ENCODE data around the gene HGS.

Gene HGS

DNA sequence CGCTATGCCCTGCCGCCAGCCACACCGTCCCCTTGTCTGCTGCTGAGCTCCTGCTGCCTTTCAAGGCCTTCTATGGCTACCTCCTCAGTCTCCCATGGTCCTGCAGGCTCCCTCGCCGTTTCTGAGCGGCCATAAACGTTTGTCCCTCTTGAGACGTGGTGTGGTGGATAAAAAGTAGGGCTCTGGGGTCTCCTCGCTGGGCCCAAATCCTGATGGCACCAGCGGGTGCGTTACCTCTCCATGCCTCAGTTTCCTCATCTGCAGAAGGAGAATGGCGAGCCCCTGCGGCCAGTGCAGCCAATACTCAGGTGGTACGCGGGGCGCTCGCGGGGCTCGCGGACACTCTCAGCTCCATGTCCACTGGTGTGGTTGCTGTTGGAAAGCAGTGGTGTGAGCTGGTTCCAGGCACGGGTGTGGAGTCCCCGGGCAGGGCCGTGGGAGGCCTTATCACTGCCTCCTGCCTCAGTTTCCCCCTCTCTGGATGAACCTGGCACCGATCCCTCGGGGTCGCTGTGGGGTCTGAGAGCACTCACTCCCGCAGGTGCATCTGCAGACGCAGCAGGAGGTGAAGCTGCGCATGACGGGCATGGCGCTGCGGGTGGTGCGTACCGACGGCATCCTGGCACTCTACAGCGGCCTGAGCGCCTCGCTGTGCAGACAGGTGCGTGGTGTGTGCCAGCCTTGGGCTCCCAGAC, 30.7 kb downstream of the HGS start:
- Mint-ChIP-seq H3K9me3 (no peaks in the 10 kb centered on the region), H3K4me3 (no peak overlapping the region), H3K27ac (no peak overlapping the region), H3K27me3 (no peaks in the 10 kb centered on the region), H3K36me3 (peaks cover 2% of the 10 kb centered on the region), H3K4me1 (peaks cover 20% of the 10 kb centered on the region)
- no peak for ATAC-seq

DNA sequence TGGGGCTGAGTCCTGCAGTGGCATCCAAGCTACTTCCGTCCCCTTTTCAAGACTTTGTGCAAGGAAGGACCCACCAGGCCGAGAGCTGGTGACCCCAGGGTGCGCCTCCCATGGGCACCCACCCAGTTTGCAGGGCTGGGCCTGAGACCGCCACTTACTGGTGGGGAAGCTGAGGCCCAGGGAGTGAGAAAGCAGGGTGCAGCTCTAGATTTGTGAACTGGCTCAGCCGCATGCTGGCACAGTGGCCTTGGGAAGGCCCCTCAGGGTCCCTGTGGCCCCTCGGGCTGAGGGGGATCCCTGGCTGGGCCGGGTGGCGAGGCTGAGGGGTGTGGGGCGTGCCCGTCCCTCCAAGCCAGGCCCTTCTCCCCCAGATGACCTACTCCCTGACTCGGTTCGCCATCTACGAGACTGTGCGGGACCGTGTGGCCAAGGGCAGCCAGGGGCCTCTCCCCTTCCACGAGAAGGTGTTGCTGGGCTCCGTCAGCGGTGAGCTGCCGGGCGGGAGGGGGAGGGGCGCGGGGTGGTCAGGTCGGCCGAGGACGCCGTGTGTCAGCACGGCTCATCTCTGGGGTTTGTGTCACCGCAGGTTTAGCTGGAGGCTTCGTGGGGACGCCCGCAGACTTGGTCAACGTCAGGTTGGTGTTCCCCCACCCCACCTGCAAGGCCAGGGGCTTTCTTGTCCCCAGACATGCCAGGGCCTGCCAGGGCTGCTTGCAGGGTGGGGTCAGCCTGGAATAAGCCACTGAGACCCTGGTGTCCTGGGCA, 31.5 kb downstream of the HGS start:
- H3K36me3 Mint-ChIP-seq: peaks cover 8% of the 10 kb centered on the region
- H3K27me3 Mint-ChIP-seq: no peaks in the 10 kb centered on the region
- ATAC-seq: no peak
- peaks cover 18% of the 10 kb centered on the region for H3K4me1 Mint-ChIP-seq
- no peak overlapping the region for H3K4me3 Mint-ChIP-seq
- H3K9me3 Mint-ChIP-seq: no peaks in the 10 kb centered on the region
- H3K27ac Mint-ChIP-seq: no peak overlapping the region

DNA sequence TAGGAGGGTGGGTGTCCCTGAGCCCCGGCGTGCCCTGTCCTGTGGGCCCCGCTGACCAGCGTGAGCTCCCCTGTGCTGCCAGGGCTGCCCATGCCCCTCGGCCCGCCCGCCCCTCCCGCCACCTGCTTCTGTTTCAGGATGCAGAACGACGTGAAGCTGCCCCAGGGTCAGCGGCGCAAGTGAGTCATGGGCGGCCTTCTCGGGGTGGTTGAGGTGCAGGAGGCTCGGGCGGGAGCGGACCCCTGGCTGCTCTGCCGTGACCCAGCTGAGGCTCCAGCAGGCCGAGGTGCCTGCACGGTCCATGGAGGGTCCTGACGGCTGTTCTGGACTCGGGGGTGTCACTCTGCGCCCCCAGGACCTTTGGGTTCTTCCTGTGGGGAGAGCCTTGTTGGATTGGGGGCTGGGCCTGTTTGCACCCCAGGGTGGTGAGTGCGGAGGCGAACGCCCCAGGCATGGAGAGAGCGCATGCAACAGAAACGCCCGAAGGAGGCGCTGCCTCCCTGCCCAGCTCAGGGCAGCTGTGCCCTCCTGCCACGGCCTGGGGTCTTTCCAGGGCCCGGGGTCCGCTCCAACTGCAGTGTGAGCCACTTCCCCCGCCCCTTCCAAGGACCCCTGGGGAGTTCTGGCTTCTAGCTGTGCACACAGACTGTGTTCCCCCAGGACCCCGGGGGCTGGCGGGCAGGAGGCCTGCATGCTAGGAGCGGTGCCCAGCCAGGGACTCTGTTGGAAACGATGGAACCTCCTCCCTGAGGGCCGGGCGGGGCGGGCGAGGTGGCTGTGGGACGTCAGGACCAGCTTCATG, 32.3 kb downstream of the HGS start:
- Mint-ChIP-seq H3K27ac (no peak overlapping the region), H3K4me3 (no peak overlapping the region), H3K36me3 (peaks cover 8% of the 10 kb centered on the region), H3K9me3 (no peaks in the 10 kb centered on the region), H3K27me3 (no peaks in the 10 kb centered on the region), H3K4me1 (peaks cover 10% of the 10 kb centered on the region)
- no peak for ATAC-seq

DNA sequence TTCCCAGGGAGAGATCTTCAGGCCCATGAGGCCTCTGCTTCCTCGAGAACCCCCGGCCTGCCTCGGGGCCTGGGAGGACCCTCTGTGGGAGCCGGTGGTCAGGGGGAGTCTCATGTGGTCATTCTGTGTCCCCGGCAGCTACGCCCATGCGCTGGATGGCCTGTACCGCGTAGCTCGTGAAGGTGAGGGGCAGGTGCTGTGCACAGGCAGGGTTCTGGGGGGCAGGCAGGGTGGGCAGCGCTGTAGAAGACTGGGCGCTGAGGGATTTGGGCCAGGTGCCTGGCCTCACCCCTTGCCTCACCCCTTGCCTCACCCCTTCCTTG, 32.8 kb downstream of the HGS start:
- no peak for ATAC-seq
- H3K4me3 Mint-ChIP-seq: no peak overlapping the region
- H3K27me3 Mint-ChIP-seq: no peaks in the 10 kb centered on the region

DNA sequence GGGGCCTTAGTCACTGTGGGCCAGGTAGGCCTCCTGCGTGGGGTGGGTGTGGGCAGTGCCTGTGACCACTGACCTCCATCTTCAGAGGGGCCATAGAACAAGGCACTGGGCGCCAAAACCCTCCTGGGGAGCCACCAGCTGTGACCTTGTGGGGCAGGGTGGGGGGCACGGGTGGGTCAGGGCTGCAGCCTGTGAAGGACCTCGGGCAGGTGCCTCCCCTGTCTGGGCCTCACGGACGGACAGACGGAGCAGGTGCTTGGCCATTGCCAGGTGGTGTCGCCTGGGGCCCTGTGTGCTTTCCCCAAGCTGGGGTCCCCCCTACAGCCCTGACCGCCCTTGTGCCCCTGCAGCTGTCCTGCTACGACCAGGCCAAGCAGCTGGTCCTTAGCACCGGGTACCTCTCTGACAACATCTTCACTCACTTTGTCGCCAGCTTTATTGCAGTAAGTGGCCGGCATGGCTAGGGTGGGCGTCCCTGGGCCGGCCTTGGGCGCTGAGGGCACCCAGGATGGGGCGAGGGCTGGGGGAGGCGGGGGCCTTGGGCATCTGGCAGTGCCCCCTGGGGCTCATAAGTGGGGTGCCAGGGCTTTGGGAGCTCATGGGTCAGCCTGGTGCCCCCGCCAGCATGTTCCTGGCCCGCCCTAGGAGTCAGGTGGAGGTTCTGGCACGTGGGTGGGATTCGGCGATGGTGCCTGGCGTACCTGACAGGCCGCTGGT, 33.4 kb downstream of the HGS start:
- no peaks in the 10 kb centered on the region for H3K27me3 Mint-ChIP-seq
- H3K4me1 Mint-ChIP-seq: peaks cover 8% of the 10 kb centered on the region
- peaks cover 8% of the 10 kb centered on the region for H3K36me3 Mint-ChIP-seq
- no peak for ATAC-seq
- no peaks in the 10 kb centered on the region for H3K9me3 Mint-ChIP-seq
- H3K27ac Mint-ChIP-seq: no peak overlapping the region
- H3K4me3 Mint-ChIP-seq: no peak overlapping the region

More for the DNA sequence above, 32.8 kb downstream of the HGS start:
- Mint-ChIP-seq H3K36me3 (peaks cover 8% of the 10 kb centered on the region), H3K4me1 (peaks cover 8% of the 10 kb centered on the region), H3K27ac (no peak overlapping the region), H3K9me3 (no peaks in the 10 kb centered on the region)

DNA sequence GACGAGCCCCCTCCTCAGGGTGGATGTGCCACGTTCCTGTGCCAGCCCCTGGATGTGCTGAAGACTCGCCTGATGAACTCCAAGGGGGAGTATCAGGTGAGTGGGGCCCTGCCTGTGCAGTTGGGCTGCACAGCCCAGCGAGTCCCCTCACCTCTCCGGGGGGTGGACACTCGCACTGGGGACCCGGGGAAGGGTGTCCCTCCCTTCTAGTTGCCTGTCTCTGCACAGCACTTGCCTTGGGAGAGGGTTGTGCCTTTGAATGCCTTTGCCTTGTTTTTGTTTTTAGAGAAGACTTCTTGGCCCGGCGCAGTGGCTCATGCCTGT, 33.9 kb downstream of the HGS start:
- Mint-ChIP-seq H3K27ac (no peak overlapping the region), H3K27me3 (no peaks in the 10 kb centered on the region), H3K4me1 (peaks cover 6% of the 10 kb centered on the region), H3K9me3 (no peaks in the 10 kb centered on the region), H3K36me3 (peaks cover 8% of the 10 kb centered on the region), H3K4me3 (no peak overlapping the region)
- ATAC-seq: no peak

DNA sequence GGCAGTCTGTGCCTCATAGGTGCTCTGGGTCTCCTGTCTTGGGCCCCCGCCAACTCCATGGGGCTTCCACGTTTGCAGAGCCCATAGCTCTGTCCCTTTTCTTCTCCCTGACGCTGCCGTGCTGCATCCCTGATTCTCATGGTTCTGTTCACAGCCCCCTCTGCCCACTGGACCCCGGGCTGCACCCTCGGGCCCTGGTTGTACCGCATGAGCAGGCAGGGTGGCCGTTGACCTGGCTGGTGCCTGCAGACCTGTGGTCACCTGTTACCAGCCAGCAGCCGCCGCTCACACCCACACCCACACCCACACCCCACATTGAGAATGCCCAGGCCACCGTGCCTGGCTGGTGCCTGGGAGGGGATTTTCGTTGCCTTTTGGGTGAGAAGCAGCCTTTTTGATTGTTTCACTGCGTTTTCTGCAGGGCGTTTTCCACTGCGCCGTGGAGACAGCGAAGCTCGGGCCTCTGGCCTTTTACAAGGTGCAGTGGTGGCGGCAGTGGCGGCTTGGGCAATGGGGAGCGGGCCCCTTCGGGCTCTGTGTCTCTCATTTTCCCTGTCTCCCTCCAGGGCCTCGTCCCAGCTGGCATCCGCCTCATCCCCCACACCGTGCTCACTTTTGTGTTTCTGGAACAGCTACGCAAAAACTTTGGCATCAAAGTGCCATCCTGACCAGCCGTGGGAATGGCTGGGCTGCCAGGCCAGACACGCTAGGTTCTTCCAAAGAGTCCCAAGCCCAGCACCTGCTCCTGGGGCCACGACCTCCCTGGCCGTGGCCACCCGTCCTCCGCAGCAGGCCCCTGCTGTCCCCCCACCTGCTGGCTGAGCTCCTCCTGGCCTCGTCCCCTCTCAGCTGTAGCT, 35.8 kb downstream of the HGS start:
- Mint-ChIP-seq H3K27me3 (peaks cover 15% of the 10 kb centered on the region), H3K4me1 (no peaks in the 10 kb centered on the region), H3K27ac (no peak overlapping the region), H3K9me3 (no peaks in the 10 kb centered on the region), H3K4me3 (no peak overlapping the region), H3K36me3 (peaks cover 8% of the 10 kb centered on the region)
- no peak for ATAC-seq

DNA sequence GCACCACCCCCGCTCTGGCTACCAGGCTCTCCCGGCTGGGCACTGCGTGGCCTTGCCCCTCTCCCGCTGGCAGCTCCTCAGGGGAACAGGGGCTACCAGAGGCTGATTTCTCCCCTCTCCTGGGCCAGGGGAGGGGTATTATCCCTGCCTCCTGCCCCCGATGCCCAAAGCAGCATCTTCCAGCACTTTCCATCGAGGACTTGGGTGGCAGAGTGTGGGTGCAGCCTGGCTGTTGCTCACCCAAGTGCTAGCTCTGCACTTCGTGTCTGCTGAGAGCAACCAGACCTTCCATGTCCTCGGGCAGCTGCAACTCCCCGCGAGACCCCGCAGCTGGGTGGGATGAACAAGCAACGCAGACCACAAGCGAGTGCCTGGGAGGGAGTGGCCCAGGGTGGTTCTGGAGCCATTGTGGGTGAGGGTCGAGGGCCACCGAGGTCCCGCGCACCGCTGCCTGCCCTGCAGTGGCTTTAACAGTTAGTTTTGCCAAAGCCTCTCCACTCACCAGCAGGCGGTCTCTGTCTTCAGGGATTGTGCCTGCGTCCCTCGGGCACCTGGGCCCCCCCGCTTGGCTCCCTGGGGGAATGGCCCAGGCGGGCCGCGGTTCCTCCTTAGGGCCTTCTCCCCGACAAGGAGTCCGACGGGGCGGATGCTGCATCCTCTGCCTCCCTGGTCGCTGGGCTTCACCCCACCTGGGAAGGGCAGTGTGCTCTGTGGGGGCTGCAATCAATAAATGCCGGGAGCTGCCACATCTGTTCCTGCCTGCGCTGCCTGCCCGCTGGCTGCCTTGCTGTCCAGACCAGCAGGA, 36.7 kb downstream of the HGS start:
- no peak for ATAC-seq
- H3K4me3 Mint-ChIP-seq: no peak overlapping the region

DNA sequence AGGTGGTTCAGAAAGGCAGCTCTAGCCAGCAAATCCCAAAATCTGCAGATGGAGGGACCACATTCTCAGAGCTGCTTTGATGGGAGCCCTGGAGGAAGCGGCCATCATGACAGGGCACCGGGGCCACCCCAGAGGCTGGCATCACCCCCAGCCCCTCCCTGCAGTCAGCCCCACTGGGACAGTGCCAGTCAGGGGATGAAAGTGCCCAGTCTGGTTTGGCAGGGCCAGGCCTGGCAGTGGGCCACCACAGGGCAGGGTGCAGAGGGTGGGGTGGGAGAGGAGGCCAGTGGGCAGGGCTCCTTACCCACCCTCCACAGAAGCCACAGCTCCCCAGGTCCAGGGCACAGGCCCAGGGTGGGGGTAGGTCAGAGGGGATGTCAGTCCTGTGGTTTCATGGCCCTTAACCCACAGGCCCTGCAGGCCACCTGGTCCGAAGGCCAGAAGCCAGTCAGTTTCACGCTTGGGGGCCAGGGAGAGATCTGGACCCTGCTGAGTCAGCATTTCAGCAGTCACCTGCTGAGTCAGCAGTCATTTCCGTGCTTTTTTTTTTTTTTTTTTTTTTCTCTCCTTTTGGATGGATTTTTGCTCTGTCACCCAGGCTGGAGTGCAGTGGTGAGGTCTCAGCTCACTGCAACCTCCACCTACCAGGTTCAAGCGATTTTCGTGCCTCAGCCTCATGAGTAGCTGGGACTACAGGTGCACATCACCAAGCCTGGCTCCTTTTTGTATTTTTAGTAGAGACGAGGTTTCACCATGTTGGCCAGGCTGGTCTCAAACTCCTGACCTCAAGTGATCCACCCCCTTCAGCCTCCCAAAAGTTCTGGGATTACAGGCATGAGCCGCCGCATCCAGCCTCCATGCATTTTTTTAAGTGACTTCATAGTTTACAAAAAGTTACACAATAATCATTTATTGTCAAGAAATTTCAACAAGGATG, 38.6 kb downstream of the HGS start:
- Mint-ChIP-seq H3K4me3 (no peak overlapping the region), H3K27ac (no peak overlapping the region), H3K27me3 (peaks cover 30% of the 10 kb centered on the region), H3K9me3 (no peaks in the 10 kb centered on the region), H3K4me1 (no peaks in the 10 kb centered on the region), H3K36me3 (peaks cover 8% of the 10 kb centered on the region)
- no peak for ATAC-seq

More for the DNA sequence above, 36.7 kb downstream of the HGS start:
- H3K36me3 Mint-ChIP-seq: peaks cover 8% of the 10 kb centered on the region
- no peak overlapping the region for H3K27ac Mint-ChIP-seq
- no peaks in the 10 kb centered on the region for H3K4me1 Mint-ChIP-seq
- no peaks in the 10 kb centered on the region for H3K9me3 Mint-ChIP-seq
- H3K27me3 Mint-ChIP-seq: peaks cover 15% of the 10 kb centered on the region

DNA sequence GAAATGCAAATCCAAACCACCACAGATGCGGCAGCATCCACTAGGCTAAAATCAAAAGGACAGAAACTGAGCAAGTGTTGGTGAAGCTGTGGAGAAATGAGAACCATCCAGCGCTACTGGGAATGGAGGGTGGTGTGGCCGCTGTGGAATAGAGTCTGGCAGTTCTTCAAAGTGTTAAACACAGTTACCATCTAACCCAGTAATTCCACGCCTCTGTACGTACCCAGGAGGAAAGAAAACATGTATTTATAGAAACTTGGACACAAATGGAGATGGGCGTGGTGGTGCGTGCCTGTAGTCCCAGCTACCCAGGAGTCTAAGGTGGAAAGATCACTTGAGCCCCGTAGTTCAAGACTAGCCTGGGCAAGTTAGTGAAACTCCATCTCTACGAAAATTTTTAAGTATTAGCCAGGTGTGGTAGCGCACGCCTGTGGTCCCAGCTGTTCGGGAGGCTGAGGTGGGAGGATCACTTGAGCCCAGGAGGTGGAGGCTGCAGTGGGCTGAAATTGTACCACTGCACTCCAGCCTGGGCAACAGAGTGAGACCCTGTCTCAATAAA, 39.9 kb downstream of the HGS start:
- no peaks in the 10 kb centered on the region for H3K9me3 Mint-ChIP-seq
- peaks cover 8% of the 10 kb centered on the region for H3K36me3 Mint-ChIP-seq
- H3K27me3 Mint-ChIP-seq: peaks cover 37% of the 10 kb centered on the region
- H3K27ac Mint-ChIP-seq: no peak overlapping the region
- no peak for ATAC-seq
- no peak overlapping the region for H3K4me3 Mint-ChIP-seq
- no peaks in the 10 kb centered on the region for H3K4me1 Mint-ChIP-seq

DNA sequence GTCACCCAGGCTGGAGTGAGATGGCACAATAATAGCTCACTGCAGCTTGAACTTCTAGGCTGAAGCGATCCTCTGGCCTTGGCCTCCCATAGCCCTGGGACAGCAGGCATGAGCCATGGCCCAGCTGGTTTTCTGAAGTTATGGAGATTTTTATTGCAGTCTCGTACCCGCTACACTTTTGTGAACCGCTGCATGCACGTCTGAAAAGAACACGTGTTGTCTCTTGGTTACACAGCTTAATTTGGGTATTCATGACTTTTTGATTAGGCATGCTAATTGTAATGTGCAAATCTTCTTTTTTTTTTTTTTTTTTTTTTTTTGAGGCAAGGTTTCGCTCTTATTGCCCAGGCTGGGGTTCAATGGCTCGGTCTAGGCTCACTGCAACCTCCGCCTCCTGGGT, 41.6 kb downstream of the HGS start:
- no peak for ATAC-seq
- Mint-ChIP-seq H3K36me3 (no peaks in the 10 kb centered on the region), H3K27me3 (peaks cover 46% of the 10 kb centered on the region), H3K9me3 (no peaks in the 10 kb centered on the region), H3K4me3 (no peak overlapping the region), H3K4me1 (no peaks in the 10 kb centered on the region), H3K27ac (no peak overlapping the region)

DNA sequence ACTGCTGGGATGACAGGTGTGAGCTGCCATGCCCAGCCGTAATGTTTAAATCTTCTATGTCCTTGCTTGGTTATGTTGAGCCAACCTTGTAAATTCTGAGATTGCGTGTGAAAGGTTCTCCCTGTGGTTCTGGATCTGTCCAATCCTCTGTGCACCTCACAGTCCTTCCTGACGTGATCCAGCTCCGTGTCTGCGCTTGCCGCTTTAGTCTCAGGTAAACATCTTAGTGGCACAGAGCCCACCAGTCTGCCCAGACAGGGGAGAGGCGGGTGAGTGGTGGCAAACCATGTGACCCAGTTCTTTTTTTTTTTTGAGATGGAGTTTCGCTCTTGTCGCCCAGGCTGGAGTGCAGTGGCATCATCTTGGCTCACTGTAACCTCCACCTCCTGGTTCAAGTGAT, 42.2 kb downstream of the HGS start:
- Mint-ChIP-seq H3K36me3 (no peaks in the 10 kb centered on the region), H3K9me3 (no peaks in the 10 kb centered on the region), H3K4me1 (no peaks in the 10 kb centered on the region), H3K4me3 (no peak overlapping the region), H3K27ac (no peak overlapping the region), H3K27me3 (peaks cover 52% of the 10 kb centered on the region)
- no peak for ATAC-seq
